Fibroblast of villous mesenchyme (primary cell): Measurements from ENCODE around the gene TMEM242. TPM values are rescaled to one million over a fixed set of nuclear protein-coding genes. Genes with fewer than 3 reads are reported as not detected.
"Not testable (repeated sequence)": the region's sequence is repeated elsewhere in the genome, so short reads cannot be mapped to it uniquely, and the experiment has no call there.

Source experiments
- DNase-seq: peaks from one replicate; pipeline ENCODE4 v3.0.0-alpha.2; 2010; ENCODE audit warnings: low read depth
- H3K4me3 ChIP-seq: 2 replicates; pipeline ENCODE4 v1.5.1; 2011; ENCODE audit warnings: low read depth, mild to moderate bottlenecking, low read length
- total RNA-seq: library from RNA; depleted of rRNA; stranded (reverse); fragments of >200 nt; gene quantifications from 2 replicates; pipeline ENCODE4 v1.2.3, GENCODE V29; 2012
- TF ChIP-seq, protein P1 (sequence below): IDR thresholded peaks from 2 replicates; pipeline ENCODE4 v1.5.1; 2012; ENCODE audit warnings: low read depth, mild to moderate bottlenecking, low read length; ENCODE audit not compliant: insufficient read depth

Gene TMEM242
- total RNA-seq, 1 donor = 4.3 TPM

DNA sequence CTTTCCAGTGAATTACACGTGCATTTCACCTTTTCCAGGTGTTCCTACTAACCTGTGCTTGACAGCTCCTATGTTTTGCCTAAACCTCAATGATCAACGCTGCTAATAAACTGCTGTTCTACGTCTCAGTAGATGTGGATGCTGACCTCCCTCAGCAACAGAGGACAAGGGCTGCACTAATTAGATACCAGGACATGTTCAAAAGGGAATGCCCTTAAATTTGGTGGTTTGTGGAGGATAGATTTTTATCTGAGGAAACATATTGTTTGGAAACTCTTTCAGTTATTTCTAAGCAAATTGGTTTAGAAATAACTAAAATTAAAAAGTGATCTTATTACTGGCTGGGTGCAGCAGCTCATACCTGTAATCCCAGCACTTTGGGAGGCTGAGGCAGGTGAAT lies 38.6 kb upstream of the TMEM242 start:
- H3K4me3 ChIP-seq = no peak overlapping the region
- TF ChIP-seq, protein P1, sequence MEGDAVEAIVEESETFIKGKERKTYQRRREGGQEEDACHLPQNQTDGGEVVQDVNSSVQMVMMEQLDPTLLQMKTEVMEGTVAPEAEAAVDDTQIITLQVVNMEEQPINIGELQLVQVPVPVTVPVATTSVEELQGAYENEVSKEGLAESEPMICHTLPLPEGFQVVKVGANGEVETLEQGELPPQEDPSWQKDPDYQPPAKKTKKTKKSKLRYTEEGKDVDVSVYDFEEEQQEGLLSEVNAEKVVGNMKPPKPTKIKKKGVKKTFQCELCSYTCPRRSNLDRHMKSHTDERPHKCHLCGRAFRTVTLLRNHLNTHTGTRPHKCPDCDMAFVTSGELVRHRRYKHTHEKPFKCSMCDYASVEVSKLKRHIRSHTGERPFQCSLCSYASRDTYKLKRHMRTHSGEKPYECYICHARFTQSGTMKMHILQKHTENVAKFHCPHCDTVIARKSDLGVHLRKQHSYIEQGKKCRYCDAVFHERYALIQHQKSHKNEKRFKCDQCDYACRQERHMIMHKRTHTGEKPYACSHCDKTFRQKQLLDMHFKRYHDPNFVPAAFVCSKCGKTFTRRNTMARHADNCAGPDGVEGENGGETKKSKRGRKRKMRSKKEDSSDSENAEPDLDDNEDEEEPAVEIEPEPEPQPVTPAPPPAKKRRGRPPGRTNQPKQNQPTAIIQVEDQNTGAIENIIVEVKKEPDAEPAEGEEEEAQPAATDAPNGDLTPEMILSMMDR = no peak
- DNase-seq = no peak

DNA sequence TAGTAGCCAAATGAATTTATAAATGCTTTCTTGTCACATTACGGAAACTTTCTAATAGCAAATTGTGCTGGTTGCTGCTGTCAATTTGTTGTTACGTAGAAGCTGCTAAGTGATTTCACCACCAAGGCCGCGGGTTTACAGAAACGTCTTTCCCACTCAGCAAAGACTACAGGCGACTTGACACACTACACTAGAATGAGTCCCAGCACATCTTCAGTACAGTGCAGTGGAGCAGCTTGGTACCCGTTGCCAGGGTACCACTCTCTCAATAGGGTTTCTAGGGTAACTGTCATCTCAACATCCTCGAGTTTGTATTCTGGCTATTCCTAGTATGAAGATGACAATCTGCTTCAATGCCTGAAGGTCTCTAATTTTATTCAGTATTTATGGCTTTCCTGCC lies 35.0 kb upstream of the TMEM242 start:
- H3K4me3 ChIP-seq = no peak overlapping the region
- DNase-seq = no peak
- TF ChIP-seq, protein P1 = no peak

DNA sequence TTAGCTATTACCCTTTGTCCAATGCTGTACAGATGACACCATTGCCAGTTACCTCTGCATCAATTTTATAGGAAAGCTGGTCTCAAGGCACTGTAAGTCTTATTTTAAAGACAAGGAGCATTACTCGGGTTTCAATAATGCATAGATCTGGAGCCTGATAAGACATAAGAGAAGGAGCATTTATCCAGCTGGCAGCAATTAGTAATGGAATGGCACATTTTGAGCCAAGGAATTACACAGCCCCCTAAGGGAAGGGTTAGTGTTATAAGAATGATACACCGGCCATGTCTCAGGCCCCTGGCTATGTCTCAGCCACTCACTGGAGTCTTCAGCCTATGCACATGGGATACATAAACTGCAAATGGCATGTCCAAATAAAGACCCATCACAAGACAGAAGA lies 23.1 kb upstream of the TMEM242 start:
- DNase-seq = no peak
- H3K4me3 ChIP-seq = no peak overlapping the region
- TF ChIP-seq, protein P1 = no peak

DNA sequence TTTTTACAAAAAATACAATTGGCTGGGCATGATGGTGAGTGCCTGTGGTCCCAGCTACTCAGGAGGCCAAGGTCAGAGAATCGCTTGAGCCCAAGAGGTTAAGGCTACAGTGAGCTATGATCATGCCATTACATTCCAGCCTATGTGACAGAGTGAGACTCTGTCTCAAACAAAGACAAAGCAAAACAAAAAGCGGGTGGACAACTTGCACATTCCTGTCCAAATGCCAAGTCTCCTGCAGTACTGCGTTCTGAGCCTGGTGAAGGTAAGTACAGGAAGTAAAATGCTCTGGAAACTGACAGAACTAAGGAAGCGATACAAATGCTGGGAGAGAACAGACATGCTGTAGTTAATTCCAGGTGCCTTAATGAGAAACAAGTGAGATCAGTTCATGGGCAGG lies 20.4 kb upstream of the TMEM242 start:
- no peak for DNase-seq
- TF ChIP-seq, protein P1 = no peak
- no peak overlapping the region for H3K4me3 ChIP-seq

DNA sequence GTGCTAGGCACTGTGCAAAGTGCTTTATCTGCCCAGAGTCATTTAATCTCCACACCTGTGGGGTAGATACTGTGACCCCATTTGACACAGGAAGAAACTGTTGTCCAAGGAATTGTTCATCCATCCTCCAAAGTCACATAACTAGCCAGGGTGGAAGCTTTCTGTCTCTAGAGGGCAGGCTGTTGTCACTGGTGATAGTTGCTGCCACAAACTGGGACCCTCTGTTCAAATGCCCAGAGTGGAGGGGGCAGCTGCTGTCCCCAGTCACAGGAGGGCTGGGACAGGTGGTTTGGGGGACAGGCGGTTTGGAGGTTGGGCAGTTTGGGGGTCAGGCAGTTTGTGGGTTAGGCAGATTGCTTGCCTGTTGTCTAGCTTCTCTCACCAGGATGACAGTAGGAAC lies 16.1 kb upstream of the TMEM242 start:
- H3K4me3 ChIP-seq = no peak overlapping the region
- no peak for DNase-seq
- TF ChIP-seq, protein P1 = peak; percentile 15

DNA sequence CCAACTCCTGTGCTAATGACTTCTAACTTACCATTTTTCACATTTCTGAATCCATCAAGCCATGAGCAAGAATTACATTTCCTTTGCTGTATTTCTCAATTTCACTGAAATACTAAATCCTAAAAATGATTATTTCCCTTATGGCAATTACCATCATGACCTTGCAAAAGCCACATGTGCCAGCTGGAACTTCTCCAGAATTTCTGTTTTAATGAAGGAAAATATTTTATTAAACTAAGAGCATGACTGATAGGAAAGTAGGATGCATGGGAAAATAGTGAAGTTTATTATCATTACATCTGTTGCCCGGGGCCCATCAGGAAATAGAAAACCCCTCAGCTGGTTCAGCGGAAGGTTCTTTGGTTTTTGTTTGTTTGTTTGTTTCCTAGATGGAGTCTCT lies 14.4 kb upstream of the TMEM242 start:
- DNase-seq = no peak
- no peak overlapping the region for H3K4me3 ChIP-seq
- TF ChIP-seq, protein P1 = no peak

DNA sequence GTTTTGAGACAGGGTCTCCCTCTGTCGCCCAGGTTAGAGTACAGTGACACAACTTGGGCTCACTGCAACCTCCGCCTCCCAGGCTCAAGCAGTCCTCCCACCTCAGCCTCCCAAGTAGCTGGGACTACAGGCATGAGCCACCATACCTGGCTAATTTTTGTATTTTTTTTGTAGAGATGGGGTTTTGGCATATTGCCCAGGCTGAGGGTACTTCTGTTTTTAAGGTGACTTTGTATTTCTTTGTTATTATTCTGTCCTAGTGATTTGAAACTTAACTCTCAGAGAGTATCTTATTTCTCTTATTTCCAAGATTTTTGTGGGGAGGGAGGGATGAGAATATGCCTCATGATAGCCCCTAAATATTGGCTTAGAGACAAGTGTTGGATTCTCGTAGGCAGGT lies 14.0 kb upstream of the TMEM242 start:
- not testable (repeated sequence) for H3K4me3 ChIP-seq, DNase-seq
